BJ (cell line): ENCODE data around the gene CCBE1. TPM values are rescaled to one million over a fixed set of nuclear protein-coding genes. Genes with fewer than 3 reads are reported as not detected.

Experiments used
- CTCF ChIA-PET: fragments of 350-600 bp; formaldehyde crosslinking; extraction: SDS; loops from one replicate; lab custom pipeline; 2021; ENCODE audit warnings: antibody characterized with exemption, inconsistent platforms; lab: Yijun Ruan, JAX
- POLR2A ChIA-PET: fragments of 300-600 bp; sonication (Branson Sonifier 250); formaldehyde crosslinking; extraction: SDS; loops from one replicate; lab custom pipeline; 2021; ENCODE audit warnings: antibody characterized with exemption; lab: Charles Lee
- DNase-seq: peaks from one replicate; pipeline ENCODE4 v3.0.0-alpha.2; 2011; ENCODE audit warnings: low read depth
- H3K27me3 ChIP-seq: 2 replicates; pipeline ENCODE4 v1.6.0; 2011; ENCODE audit warnings: low read length; ENCODE audit not compliant: control insufficient read depth, insufficient read depth
- H3K36me3 ChIP-seq: 2 replicates; pipeline ENCODE4 v1.5.1; 2011; ENCODE audit warnings: low read length; ENCODE audit not compliant: control insufficient read depth, insufficient read depth
- H3K4me3 ChIP-seq: 2 replicates; pipeline ENCODE4 v1.5.1; 2011; ENCODE audit warnings: low read depth, mild to moderate bottlenecking, control low read depth, low read length
- CTCF ChIP-seq: IDR thresholded peaks from 2 replicates; pipeline ENCODE4 v1.5.1; 2011; ENCODE audit warnings: low read depth, mild to moderate bottlenecking, control low read depth, inconsistent platforms, low read length, moderate library complexity; ENCODE audit not compliant: insufficient read depth
- polyA plus RNA-seq: library from polyadenylated mRNA; depleted of rRNA; stranded (reverse); fragments of >200 nt; gene quantifications from 2 replicates; pipeline ENCODE4 v1.2.3, GENCODE V29; 2011

CCBE1 gene
- polyA plus RNA-seq, 1 experiment = 51.2 TPM

- Histone ChIP-seq H3K36me3 (no peaks in the 10 kb centered on the region), H3K4me3 (no peak overlapping the region), H3K27me3 (no peaks in the 10 kb centered on the region)
- no peak for DNase-seq
- no peak for TF ChIP-seq CTCF
- CTCF ChIA-PET = interaction anchor here (1.1 kb wide), 2 partner anchors 9 to 92 kb away, joined by 3 read pairs; no protein-coding TSS in a partner anchor
- POLR2A ChIA-PET = no interaction called here
Measured at GRCh38 chr18:59550174-59550516, 147.1 kb downstream of the CCBE1 start.

- CTCF ChIA-PET = interaction anchor here (1.1 to 1.2 kb wide), 3 partner anchors 9 to 91 kb away, joined by 3 read pairs; no protein-coding TSS in a partner anchor
- Histone ChIP-seq H3K36me3 (no peaks in the 10 kb centered on the region), H3K4me3 (no peak overlapping the region), H3K27me3 (no peaks in the 10 kb centered on the region)
- DNase-seq = no peak
- no peak for TF ChIP-seq CTCF
- POLR2A ChIA-PET = no interaction called here
Measured at GRCh38 chr18:59549503-59550173, 147.6 kb downstream of the CCBE1 start.

- H3K27me3 ChIP-seq = no peaks in the 10 kb centered on the region
- peak; percentile 54 for DNase-seq
- ChIA-PET CTCF (interaction anchor here (0.9 to 1.7 kb wide), 7 partner anchors 9 to 91 kb away, joined by 3 to 5 read pairs (median 4); no protein-coding TSS in a partner anchor), POLR2A (no interaction called here)
- peak; percentile 38 for TF ChIP-seq CTCF
- H3K4me3 ChIP-seq = peak overlapping the region; percentile 8
- no peaks in the 10 kb centered on the region for H3K36me3 ChIP-seq
Measured at GRCh38 chr18:59547581-59548182, 149.5 kb downstream of the CCBE1 start.

- no peak for TF ChIP-seq CTCF
- no peak for DNase-seq
- no peak overlapping the region for H3K4me3 ChIP-seq
- no peaks in the 10 kb centered on the region for H3K36me3 ChIP-seq
- H3K27me3 ChIP-seq = no peaks in the 10 kb centered on the region
- CTCF ChIA-PET = interaction anchor here (0.9 to 1.7 kb wide), 2 partner anchors 10 to 26 kb away, joined by 3 to 4 read pairs; no protein-coding TSS in a partner anchor
- POLR2A ChIA-PET = no interaction called here
Measured at GRCh38 chr18:59546188-59546587, 151.0 kb downstream of the CCBE1 start.

GRCh38 chr18:59540780-59541179 is 156.4 kb downstream of the CCBE1 start:
- no peak for DNase-seq
- Histone ChIP-seq H3K4me3 (no peak overlapping the region), H3K36me3 (no peaks in the 10 kb centered on the region), H3K27me3 (no peaks in the 10 kb centered on the region)
- CTCF ChIA-PET = no interaction called here
- POLR2A ChIA-PET = no interaction called here
- TF ChIP-seq CTCF = no peak
